Measurements from ENCODE around the gene U2AF1L4.
A peak's percentile ranks its signal among the peaks of the same experiment; 100 is the strongest.

U2AF1L4 gene

GRCh38 chr19:35740423-35741202 lies 4.6 kb downstream of the U2AF1L4 start:
- peak; percentile 95 for DNase-seq (ENCODE audit: low spot score)

DNA sequence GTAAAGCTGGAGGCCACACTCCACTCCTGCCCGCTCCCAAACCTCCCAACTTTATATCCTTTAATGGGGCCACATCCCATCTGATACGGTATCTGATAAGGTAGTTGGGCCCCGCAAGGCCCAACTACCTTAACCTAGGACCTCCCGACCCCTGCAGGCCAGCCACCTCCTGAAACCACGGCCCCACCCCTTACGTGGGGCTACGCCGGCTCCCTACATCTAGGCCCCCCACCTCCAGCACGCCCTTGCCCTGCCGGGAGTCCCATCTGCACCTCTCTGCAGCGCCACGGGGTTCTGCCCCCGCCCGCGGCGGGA lies 5.2 kb downstream of the U2AF1L4 start:
- DNase-seq (ENCODE audit: low spot score), result no peak

GRCh38 chr19:35739275-35740107 lies 5.7 kb downstream of the U2AF1L4 start:
- no peak for DNase-seq (ENCODE audit: low spot score)

GRCh38 chr19:35738887-35739229 lies 6.4 kb downstream of the U2AF1L4 start:
- no peak for DNase-seq (ENCODE audit: low spot score)

DNA sequence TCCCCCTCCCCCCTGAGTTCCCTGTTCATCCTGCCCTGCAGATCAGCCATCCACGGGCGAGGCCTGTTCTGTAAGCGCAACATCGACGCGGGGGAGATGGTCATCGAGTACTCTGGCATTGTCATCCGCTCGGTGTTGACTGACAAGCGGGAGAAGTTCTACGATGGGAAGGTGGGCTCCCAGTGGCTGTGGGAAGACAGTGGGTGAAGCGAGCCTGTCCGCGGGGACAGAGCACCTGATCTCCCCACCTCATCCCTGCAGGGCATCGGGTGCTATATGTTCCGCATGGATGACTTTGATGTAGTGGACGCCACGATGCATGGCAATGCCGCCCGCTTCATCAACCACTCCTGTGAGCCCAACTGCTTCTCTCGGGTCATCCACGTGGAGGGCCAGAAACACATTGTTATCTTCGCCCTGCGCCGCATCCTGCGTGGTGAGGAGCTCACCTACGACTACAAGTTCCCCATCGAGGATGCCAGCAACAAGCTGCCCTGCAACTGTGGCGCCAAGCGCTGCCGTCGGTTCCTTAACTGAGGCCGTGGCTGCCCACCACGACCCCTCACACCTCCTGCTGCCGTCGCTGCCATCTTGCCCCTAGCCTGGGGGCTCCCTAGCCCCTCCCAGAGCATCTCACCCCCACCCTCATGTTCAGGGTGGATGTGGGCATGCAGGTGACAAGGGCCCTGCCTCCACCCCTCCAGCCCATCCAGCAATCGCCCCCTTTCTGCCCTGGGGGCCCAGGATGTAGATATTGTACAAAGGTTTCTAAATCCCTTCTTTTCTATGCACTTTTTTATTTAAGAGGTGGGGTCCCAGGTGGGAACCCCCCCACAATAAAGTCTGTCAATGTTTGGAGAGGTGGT lies 7.0 kb downstream of the U2AF1L4 start:
- DNase-seq (ENCODE audit: low spot score), result no peak

GRCh38 chr19:35736913-35737886 lies 8.0 kb downstream of the U2AF1L4 start:
- DNase-seq (ENCODE audit: low spot score), result peak; percentile 18

GRCh38 chr19:35734889-35735288 lies 10.3 kb downstream of the U2AF1L4 start:
- DNase-seq (ENCODE audit: low spot score), result no peak

DNA sequence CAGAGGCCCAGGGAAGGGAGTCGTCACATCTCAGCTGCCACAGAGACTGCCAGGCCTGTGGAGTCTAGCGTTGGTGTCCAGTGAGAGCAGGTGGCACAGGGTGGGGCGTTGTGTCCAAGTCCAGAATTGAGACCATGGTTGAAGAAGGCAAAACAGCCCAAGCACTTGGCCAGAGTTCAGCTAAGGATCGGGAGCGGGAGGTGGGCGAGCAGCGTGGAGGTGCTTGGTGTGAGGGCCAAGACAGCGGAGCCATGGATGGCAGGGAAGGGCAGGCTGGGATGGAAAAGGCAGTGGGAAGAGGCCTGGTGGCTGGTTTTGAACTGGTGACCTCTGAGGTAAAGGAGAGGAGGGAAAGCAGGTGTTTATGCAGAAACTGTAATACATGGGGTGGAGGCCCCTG lies 10.9 kb downstream of the U2AF1L4 start:
- DNase-seq (ENCODE audit: low spot score), result no peak

GRCh38 chr19:35733180-35734125 lies 11.8 kb downstream of the U2AF1L4 start:
- no peak for DNase-seq (ENCODE audit: low spot score)

DNA sequence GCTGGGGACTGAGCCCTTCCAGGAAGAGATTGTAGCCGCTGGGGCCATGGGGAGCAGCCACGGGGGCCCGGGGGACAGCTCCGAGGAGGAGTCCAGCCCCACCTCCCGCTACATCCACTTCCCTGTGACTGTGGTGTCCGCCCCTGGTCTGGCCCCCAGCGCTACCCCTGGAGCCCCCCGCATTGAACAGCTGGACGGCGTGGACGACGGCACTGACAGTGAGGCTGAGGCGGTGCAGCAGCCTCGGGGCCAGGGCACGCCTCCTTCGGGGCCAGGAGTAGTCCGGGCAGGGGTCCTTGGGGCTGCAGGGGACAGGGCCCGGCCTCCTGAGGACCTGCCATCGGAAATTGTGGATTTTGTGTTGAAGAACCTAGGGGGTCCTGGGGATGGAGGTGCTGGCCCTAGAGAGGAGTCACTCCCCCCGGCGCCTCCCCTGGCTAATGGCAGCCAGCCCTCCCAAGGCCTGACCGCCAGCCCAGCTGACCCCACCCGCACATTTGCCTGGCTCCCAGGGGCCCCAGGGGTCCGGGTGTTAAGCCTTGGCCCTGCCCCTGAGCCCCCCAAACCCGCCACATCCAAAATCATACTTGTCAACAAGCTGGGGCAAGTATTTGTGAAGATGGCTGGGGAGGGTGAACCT lies 12.6 kb downstream of the U2AF1L4 start:
- no peak for DNase-seq (ENCODE audit: low spot score)

DNA sequence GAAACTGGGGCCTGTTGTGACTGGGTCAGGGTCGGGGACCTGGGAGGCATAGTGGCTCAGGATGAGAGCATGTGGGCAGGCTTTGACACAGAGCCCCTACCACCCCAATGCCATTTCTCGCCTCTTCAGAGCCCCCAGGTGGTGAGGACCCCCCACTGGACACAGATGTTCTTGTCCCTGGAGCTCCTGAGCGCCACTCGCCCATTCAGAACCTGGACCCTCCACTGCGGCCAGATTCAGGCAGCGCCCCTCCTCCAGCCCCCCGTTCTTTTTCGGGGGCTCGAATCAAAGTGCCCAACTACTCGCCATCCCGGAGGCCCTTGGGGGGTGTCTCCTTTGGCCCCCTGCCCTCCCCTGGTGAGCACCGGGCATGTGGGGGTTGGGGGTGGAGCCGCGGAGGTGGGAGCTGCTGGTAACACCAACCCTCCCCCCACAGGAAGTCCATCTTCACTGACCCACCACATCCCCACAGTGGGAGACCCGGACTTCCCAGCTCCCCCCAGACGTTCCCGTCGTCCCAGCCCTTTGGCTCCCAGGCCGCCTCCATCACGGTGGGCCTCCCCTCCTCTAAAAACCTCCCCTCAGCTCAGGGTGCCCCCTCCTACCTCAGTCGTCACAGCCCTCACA lies 13.3 kb downstream of the U2AF1L4 start:
- DNase-seq (ENCODE audit: low spot score), result no peak

DNA sequence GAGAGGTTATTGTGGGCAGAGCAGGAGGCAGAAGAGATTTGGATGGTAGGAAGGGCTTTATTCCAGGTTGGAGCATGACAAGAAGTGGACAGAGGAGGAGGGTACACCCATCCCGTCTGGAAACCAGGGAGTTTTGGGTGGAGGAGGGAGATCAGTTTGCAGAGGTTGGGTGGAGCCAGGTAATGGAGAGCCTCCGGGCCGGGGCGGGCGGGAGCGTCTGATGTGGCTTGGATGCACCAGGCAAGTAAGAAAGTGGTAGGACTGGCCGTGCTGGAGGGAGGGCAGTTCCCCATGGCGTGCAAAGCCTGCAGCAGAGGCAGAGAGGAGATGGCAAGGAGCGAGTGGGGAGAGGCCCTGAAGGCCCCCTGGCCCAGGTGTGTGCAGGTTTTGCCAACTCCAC lies 13.9 kb downstream of the U2AF1L4 start:
- no peak for DNase-seq (ENCODE audit: low spot score)

DNA sequence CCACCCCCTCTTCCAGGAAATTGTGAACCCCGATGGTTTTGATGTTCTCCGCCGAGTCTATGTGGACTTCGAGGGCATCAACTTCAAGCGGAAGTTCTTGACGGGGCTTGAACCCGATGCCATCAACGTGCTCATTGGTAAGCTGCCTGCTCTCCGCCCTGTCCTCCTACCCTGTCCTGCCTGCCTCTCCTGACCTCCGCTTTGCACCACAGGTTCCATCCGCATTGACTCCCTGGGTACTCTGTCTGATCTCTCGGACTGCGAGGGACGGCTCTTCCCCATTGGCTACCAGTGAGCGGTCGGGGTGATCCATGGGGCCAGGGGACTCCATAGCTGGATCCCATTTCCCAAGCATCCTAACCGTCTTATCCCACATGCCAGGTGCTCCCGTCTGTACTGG lies 14.9 kb downstream of the U2AF1L4 start:
- DNase-seq (ENCODE audit: low spot score), result no peak

DNA sequence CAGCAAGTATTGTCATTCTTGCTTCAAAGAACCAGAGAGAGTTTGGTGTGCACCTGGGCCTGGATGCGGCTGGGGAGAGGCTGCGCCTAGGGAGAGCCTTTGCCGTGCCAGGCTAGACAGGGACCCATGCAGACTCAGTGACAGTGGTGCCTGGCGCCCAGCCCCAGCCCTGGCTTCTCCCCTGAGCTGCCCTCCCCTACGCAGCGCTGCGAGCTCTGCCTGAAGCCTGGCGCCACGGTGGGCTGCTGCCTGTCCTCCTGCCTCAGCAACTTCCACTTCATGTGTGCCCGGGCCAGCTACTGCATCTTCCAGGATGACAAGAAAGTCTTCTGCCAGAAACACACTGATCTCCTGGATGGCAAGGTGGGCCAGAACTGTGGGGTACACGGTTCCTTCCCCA lies 15.5 kb downstream of the U2AF1L4 start:
- DNase-seq (ENCODE audit: low spot score), result no peak

GRCh38 chr19:35729021-35729420 lies 16.2 kb downstream of the U2AF1L4 start:
- DNase-seq (ENCODE audit: low spot score), result no peak

- no peak for DNase-seq (ENCODE audit: low spot score)
Observed at GRCh38 chr19:35727956-35728706, 17.1 kb downstream of the U2AF1L4 start.

DNA sequence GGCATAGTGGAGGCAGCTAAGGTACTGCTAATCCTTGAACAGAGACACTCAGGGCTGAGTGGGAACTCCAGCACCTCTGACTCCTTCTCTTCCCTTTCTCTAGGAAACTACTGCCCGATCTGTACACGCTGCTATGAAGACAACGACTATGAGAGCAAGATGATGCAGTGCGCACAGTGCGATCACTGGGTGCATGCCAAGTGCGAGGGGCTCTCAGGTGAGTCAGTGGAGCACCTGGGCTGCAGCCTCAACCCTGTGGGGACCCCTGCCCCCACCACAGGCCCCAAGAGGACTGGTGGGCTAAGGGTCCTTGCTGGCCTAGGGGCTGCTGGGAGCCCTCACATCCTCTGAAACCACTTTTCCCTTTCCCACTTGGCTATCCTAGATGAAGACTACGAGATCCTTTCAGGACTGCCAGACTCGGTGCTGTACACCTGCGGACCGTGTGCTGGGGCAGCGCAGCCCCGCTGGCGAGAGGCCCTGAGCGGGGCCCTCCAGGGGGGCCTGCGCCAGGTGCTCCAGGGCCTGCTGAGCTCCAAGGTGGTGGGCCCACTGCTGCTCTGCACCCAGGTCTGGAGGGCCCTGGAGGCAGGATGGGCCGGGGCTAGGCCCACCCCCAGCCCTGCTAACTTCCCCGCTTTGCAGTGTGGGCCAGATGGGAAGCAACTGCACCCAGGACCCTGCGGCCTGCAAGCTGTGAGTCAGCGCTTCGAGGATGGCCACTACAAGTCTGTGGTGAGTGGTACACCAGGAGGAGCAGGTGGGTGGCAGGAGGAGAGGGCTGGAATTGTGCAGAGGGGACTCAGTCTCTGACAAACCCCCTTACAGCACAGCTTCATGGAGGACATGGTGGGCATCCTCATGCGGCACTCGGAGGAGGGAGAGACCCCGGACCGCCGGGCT lies 17.9 kb downstream of the U2AF1L4 start:
- no peak for DNase-seq (ENCODE audit: low spot score)
